Liver (tissue), 9 donors: Measurements from ENCODE around the gene SIAH1. TPM values are rescaled to one million over a fixed set of nuclear protein-coding genes. Genes with fewer than 3 reads are reported as not detected.

ENCODE experiments used
- DNase-seq: peaks from one replicate; pipeline ENCODE4 v3.0.0-alpha.2; 2017; ENCODE audit warnings: low spot score
- H3K27ac ChIP-seq, 2 donors: one replicate each; pipeline ENCODE4 v1.7.0; 2013; ENCODE audit warnings: inconsistent platforms in 2 of 2, low read length in 2 of 2, control low read depth in 1 of 2, low read depth in 1 of 2, mild to moderate bottlenecking in 1 of 2
- H3K27me3 ChIP-seq, 4 donors: one replicate each; pipeline versions ENCODE4 v1.6.1 to v1.7.0; 2013; ENCODE audit warnings: low read length in 3 of 4, inconsistent platforms in 1 of 4, mild to moderate bottlenecking in 1 of 4, moderate library complexity in 1 of 4; ENCODE audit not compliant: control insufficient read depth in 4 of 4, insufficient read depth in 4 of 4
- H3K36me3 ChIP-seq, 4 donors: one replicate each; pipeline versions ENCODE4 v1.6.1 to v1.7.0; 2013; ENCODE audit warnings: low read length in 3 of 4, mild to moderate bottlenecking in 3 of 4, low read depth in 1 of 4, moderate library complexity in 1 of 4; ENCODE audit not compliant: control insufficient read depth in 4 of 4, insufficient read depth in 3 of 4
- H3K4me1 ChIP-seq, 4 donors: one replicate each; pipeline versions ENCODE4 v1.6.1 to v1.7.0; 2013; ENCODE audit warnings: low read length in 3 of 4, mild to moderate bottlenecking in 3 of 4, moderate library complexity in 1 of 4; ENCODE audit not compliant: control insufficient read depth in 4 of 4, insufficient read depth in 4 of 4
- H3K4me3 ChIP-seq, 3 donors: one replicate each; pipeline versions ENCODE4 v1.6.1 to v1.7.0; 2013; ENCODE audit warnings: low read length in 3 of 3, control low read depth in 1 of 3, low read depth in 1 of 3, mild to moderate bottlenecking in 1 of 3
- H3K9ac ChIP-seq, 2 donors: one replicate each; pipeline ENCODE4 v1.7.0; 2013; ENCODE audit warnings: low read length in 2 of 2, mild to moderate bottlenecking in 2 of 2, moderate library complexity in 2 of 2, control low read depth in 1 of 2, low read depth in 1 of 2
- H3K9me3 ChIP-seq, 4 donors: one replicate each; pipeline versions ENCODE4 v1.6.1 to v1.7.0; 2013; ENCODE audit warnings: low read length in 3 of 4; ENCODE audit not compliant: control insufficient read depth in 4 of 4
- EGR1 ChIP-seq, 2 donors: IDR thresholded peaks; 2 replicates each; pipeline ENCODE4 v1.6.1; 2016 to 2018; ENCODE audit warnings: antibody characterized with exemption in 2 of 2, low read depth in 2 of 2
- FOXA2 ChIP-seq: IDR thresholded peaks from 2 replicates; pipeline ENCODE4 v1.6.1; 2016; ENCODE audit warnings: antibody characterized with exemption
- GABPA ChIP-seq, 2 donors: IDR thresholded peaks in 1 of 2; conservative IDR thresholded peaks in 1 of 2; 2 replicates each; pipeline ENCODE4 v1.6.1; 2016; ENCODE audit warnings: antibody characterized with exemption in 2 of 2, mild to moderate bottlenecking in 1 of 2, moderate library complexity in 1 of 2
- HNF4G ChIP-seq: IDR thresholded peaks from 2 replicates; pipeline ENCODE4 v1.6.1; 2016; ENCODE audit warnings: antibody characterized with exemption
- JUND ChIP-seq, 2 donors: IDR thresholded peaks; 2 replicates each; pipeline ENCODE4 v1.6.1; 2016; ENCODE audit warnings: antibody characterized with exemption in 2 of 2
- RAD21 ChIP-seq, 2 donors: IDR thresholded peaks; 2 replicates each; pipeline ENCODE4 v1.6.1; 2016; ENCODE audit warnings: antibody characterized with exemption in 2 of 2, mild to moderate bottlenecking in 2 of 2
- RXRA ChIP-seq, 2 donors: IDR thresholded peaks; 2 replicates each; pipeline ENCODE4 v1.6.1; 2017 to 2018; ENCODE audit warnings: antibody characterized with exemption in 2 of 2, mild to moderate bottlenecking in 1 of 2
- WGBS: extraction: QIAGEN DNeasy Blood & Tissue Kit; methylation state at CpG from one replicate; pipeline ENCODE4 v1.1.7; 2013; 5-methylcytosine and 5-hydroxymethylcytosine counted together
- polyA plus RNA-seq, 2 donors: library from polyadenylated mRNA; stranded (reverse) in 1 of 2; unstranded in 1 of 2; fragments of 200-250 nt in 1 of 2; fragments of >200 nt in 1 of 2; fragmentation: Nextera tagmentation in 1 of 2; extraction: Ambion mirVana in 1 of 2; gene quantifications; one replicate each; pipeline versions ENCODE4 v1.2.1 to v1.2.3, GENCODE V29; 2013 to 2015
- total RNA-seq, 2 donors: library from RNA; depleted of rRNA; stranded (reverse); fragments of >200 nt; gene quantifications; one replicate each; pipeline ENCODE4 v1.2.3, GENCODE V29; 2014
- TF ChIP-seq, protein P1 (sequence below): IDR thresholded peaks from 2 replicates; pipeline ENCODE4 v1.6.1; 2016; ENCODE audit warnings: antibody characterized with exemption
- TF ChIP-seq, protein P2 (sequence below): IDR thresholded peaks from 2 replicates; pipeline ENCODE4 v1.6.1; 2016; ENCODE audit warnings: antibody characterized with exemption, mild to moderate bottlenecking
- donor health status: healthy.
- donor health status: healthy.
- donor health status: healthy.
- donor health status: healthy.
- donor health status: healthy.

Gene SIAH1
- total and polyA plus RNA-seq, 4 donors = 6.7 to 17.3 (median 15.8) TPM

DNA sequence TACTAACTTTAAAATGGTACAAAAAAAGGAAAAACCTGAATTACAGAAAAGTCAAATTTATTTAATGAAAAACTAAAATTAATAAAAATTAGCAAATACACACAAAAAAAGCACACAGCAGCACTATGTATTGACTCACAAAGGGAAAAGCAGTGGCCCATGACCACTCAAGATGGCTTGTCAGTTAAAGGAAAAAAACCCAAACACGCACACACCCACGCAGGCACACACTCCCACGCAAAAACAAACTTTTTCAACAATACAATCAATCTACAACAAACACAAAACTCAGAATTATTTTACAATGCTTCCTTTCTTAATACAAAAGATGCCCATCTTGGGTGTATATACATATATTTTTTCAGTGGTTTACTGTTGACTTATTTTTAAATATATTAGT, 24.2 kb downstream of the SIAH1 start:
- no peak overlapping the region for H3K9ac ChIP-seq

DNA sequence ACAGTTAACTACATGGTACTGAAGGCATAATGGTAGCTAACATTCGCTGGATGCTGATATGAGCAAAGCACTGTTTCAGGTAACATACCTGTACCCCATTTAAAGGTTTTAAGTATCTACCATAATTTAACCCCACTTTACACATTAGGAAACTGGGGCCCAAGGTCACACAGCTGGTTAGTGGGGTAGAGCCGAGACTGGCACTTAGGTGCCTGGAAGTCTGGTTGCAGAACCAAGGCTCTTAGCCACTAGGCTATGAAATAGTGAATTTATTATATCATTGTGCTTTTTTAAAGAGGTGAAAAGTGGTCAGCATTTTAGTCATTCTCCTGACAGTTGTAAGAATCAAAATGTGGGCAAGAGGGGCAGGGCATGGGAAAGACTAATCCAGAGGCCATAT, 25.2 kb downstream of the SIAH1 start:
- no peak for DNase-seq
- Histone ChIP-seq H3K36me3 (peaks cover 0 to 18% (median 13%) of the 10 kb centered on the region in 4 donors), H3K9me3 (no peaks in the 10 kb centered on the region), H3K9ac (no peak overlapping the region), H3K4me3 (no peak overlapping the region), H3K27ac (no peak overlapping the region), H3K4me1 (peaks cover 0 to 10% (median 3%) of the 10 kb centered on the region in 4 donors), H3K27me3 (no peaks in the 10 kb centered on the region)
- WGBS = 94% methylated on average over 2 of the region's 2 CpGs
- TF ChIP-seq JUND (IDR thresholded peaks at IDR 0.05) (peak in 1 of 2 donors; percentile 12), RAD21 (IDR thresholded peaks at IDR 0.05) (no peak)

More for the DNA sequence above, 24.2 kb downstream of the SIAH1 start:
- TF ChIP-seq FOXA2 (no peak), RXRA (IDR thresholded peaks at IDR 0.05) (no peak), HNF4G (no peak)
- TF ChIP-seq, protein P1, sequence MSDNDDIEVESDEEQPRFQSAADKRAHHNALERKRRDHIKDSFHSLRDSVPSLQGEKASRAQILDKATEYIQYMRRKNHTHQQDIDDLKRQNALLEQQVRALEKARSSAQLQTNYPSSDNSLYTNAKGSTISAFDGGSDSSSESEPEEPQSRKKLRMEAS = no peak
- no peak overlapping the region for H3K4me3 ChIP-seq
- no peaks in the 10 kb centered on the region for H3K27me3 ChIP-seq
- H3K4me1 ChIP-seq = peaks cover 2 to 18% (median 8%) of the 10 kb centered on the region in 4 donors
- no peaks in the 10 kb centered on the region for H3K9me3 ChIP-seq
- WGBS = 96% methylated on average over 3 of the region's 3 CpGs
- peaks cover 0 to 18% (median 12%) of the 10 kb centered on the region in 4 donors for H3K36me3 ChIP-seq
- no peak overlapping the region for H3K27ac ChIP-seq
- DNase-seq = no peak

DNA sequence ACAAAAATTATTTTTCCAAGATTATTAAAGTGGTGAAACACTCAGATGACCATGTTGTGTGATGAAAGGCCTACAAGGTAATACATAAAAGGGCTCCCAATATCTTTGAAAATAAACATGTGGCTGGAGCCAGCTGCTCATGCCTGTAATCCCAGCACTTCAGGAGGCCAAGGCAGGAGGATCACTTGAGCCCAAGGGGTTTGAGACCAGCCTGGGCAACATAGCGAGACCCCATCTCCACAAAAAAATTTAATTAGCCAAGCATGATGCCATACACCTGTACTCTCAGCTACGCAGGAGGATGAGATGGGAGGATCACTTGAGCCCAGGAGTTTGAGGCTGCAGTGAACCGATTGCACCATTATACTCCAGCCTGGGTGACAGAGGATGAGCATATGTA, 26.8 kb downstream of the SIAH1 start:
- no peak for DNase-seq
- TF ChIP-seq EGR1 (IDR thresholded peaks at IDR 0.05; ENCODE audit: low read depth in 2 of 2) = no peak
- no peak for TF ChIP-seq GABPA (IDR thresholded peaks at IDR 0.05 in 1 of 2, conservative IDR thresholded peaks at IDR 0.05 in 1 of 2)
- TF ChIP-seq, protein P2, sequence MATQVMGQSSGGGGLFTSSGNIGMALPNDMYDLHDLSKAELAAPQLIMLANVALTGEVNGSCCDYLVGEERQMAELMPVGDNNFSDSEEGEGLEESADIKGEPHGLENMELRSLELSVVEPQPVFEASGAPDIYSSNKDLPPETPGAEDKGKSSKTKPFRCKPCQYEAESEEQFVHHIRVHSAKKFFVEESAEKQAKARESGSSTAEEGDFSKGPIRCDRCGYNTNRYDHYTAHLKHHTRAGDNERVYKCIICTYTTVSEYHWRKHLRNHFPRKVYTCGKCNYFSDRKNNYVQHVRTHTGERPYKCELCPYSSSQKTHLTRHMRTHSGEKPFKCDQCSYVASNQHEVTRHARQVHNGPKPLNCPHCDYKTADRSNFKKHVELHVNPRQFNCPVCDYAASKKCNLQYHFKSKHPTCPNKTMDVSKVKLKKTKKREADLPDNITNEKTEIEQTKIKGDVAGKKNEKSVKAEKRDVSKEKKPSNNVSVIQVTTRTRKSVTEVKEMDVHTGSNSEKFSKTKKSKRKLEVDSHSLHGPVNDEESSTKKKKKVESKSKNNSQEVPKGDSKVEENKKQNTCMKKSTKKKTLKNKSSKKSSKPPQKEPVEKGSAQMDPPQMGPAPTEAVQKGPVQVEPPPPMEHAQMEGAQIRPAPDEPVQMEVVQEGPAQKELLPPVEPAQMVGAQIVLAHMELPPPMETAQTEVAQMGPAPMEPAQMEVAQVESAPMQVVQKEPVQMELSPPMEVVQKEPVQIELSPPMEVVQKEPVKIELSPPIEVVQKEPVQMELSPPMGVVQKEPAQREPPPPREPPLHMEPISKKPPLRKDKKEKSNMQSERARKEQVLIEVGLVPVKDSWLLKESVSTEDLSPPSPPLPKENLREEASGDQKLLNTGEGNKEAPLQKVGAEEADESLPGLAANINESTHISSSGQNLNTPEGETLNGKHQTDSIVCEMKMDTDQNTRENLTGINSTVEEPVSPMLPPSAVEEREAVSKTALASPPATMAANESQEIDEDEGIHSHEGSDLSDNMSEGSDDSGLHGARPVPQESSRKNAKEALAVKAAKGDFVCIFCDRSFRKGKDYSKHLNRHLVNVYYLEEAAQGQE = no peak
- Histone ChIP-seq H3K27me3 (no peaks in the 10 kb centered on the region), H3K36me3 (peaks cover 2 to 18% (median 13%) of the 10 kb centered on the region in 4 donors), H3K4me1 (peaks cover 0 to 3% (median 0%) of the 10 kb centered on the region in 4 donors), H3K27ac (no peak overlapping the region), H3K4me3 (no peak overlapping the region), H3K9me3 (no peaks in the 10 kb centered on the region), H3K9ac (no peak overlapping the region)
- 95% methylated on average over 3 of the region's 3 CpGs for WGBS
